HepG2 (cell line): Measurements from ENCODE around the gene ADH1C. TPM values are rescaled to one million over a fixed set of nuclear protein-coding genes. Genes with fewer than 3 reads are reported as not detected.

ENCODE experiments used
- ATAC-seq: fragments of 200-7000 bp; cut with Tn5 transposase; 3 replicates; pipeline ENCODE4 v1.9.1; 2020; ENCODE audit warnings: mild to moderate bottlenecking, moderate library complexity
- BruUV-seq: library from RNA; stranded (reverse); fragments of 400-500 nt; replicated peaks from 2 replicates; lab custom pipeline; 2021; lab: Mats Ljungman, UMichigan
- CTCF ChIA-PET: fragments of 300-600 bp; formaldehyde crosslinking; extraction: SDS; loops from one replicate; lab custom pipeline; 2021; ENCODE audit warnings: low total read pairs, inconsistent platforms, low intra/inter-chr PET ratio; lab: Yijun Ruan, JAX
- POLR2A ChIA-PET: fragments of 350-600 bp; sonication (Branson Sonifier 250); formaldehyde crosslinking; loops from one replicate; lab custom pipeline; 2020; ENCODE audit warnings: antibody characterized with exemption, inconsistent platforms; lab: Yijun Ruan, JAX
- DNase-seq: peaks from one replicate; pipeline ENCODE4 v3.0.0-alpha.2; 2015; ENCODE audit warnings: low spot score
- FAIRE-seq: peaks from 3 replicates; lab custom pipeline; 2011; peaks lifted over from hg19 to GRCh38; lab: Jason Lieb, UNC
- H2AFZ ChIP-seq: one replicate; pipeline ENCODE4 v1.6.1; 2011; ENCODE audit warnings: low read length, inconsistent platforms
- H3K27ac ChIP-seq: fragments of 300-600 bp; 3 replicates; pipeline ENCODE4 v1.8.0; 2011; ENCODE audit warnings: mixed run types, mild to moderate bottlenecking, mixed read lengths, low read length, inconsistent platforms; ENCODE audit not compliant: insufficient read depth; ENCODE audit errors: extremely low read length
- H3K27me3 ChIP-seq, 2 experiments: fragments of 200-600 bp in 1 of 2; 2 replicates in 1 of 2; 3 replicates in 1 of 2; pipeline versions ENCODE4 v1.6.0 to v1.8.0; 2011; ENCODE audit warnings: low read length in 2 of 2, mild to moderate bottlenecking in 2 of 2, moderate library complexity in 2 of 2, inconsistent platforms in 1 of 2; ENCODE audit not compliant: insufficient read depth in 2 of 2, control insufficient read depth in 1 of 2
- H3K36me3 ChIP-seq, 2 experiments: fragments of 200-600 bp in 1 of 2; replicated peaks in 1 of 2; 2 replicates in 1 of 2; 3 replicates in 1 of 2; pipeline versions ENCODE4 v1.5.1 to v1.8.0; 2011; ENCODE audit warnings: low read length in 2 of 2, inconsistent platforms in 1 of 2; ENCODE audit not compliant: insufficient read depth in 2 of 2, control insufficient read depth in 1 of 2
- H3K4me1 ChIP-seq: 2 replicates; pipeline ENCODE4 v1.5.1; 2012; ENCODE audit warnings: low read length, inconsistent platforms; ENCODE audit not compliant: insufficient read depth
- H3K4me2 ChIP-seq: 2 replicates; pipeline ENCODE4 v1.6.0; 2011; ENCODE audit warnings: low read depth, low read length, inconsistent platforms
- H3K4me3 ChIP-seq, 3 experiments: fragments of 200-600 bp in 1 of 3; sonication (generic), shearing (Covaris generic) in 1 of 3; replicated peaks in 1 of 3; 2 replicates each; pipeline ENCODE4 v1.5.1; 2011 to 2016; ENCODE audit warnings: low read length in 3 of 3, inconsistent platforms in 2 of 3, low read depth in 2 of 3, mild to moderate bottlenecking in 2 of 3, control low read depth in 1 of 3, mixed read lengths in 1 of 3; ENCODE audit not compliant: insufficient read depth in 1 of 3
- H3K79me2 ChIP-seq: one replicate; pipeline ENCODE4 v1.6.1; 2011; ENCODE audit warnings: low read length, inconsistent platforms; ENCODE audit not compliant: insufficient read depth
- H3K9ac ChIP-seq: 2 replicates; pipeline ENCODE4 v1.6.0; 2011; ENCODE audit warnings: mild to moderate bottlenecking, low read depth, low read length, inconsistent platforms; ENCODE audit not compliant: insufficient read depth
- H3K9me3 ChIP-seq: 2 replicates; pipeline ENCODE4 v1.5.1; 2012; ENCODE audit warnings: mild to moderate bottlenecking, low read length
- H4K20me1 ChIP-seq: 2 replicates; pipeline ENCODE4 v1.6.0; 2011; ENCODE audit warnings: inconsistent platforms, mild to moderate bottlenecking, low read length, moderate library complexity; ENCODE audit not compliant: insufficient read depth
- CHD2 ChIP-seq: IDR thresholded peaks from 2 replicates; pipeline ENCODE4 v1.6.1; 2011; ENCODE audit warnings: low read depth, low read length, improper control_type of control experiment
- DR1 ChIP-seq: sonication (generic); formaldehyde crosslinking; IDR thresholded peaks from 2 replicates; pipeline ENCODE4 v1.8.0; 2021; ENCODE audit warnings: mild to moderate bottlenecking, missing genetic modification reagents, inconsistent platforms
- FOXK1 ChIP-seq: sonication (generic); formaldehyde crosslinking; IDR thresholded peaks from 2 replicates; pipeline ENCODE4 v1.4.0; 2020; ENCODE audit warnings: low read depth, missing genetic modification reagents, borderline replicate concordance
- SOX5 ChIP-seq: IDR thresholded peaks from 2 replicates; pipeline ENCODE4 v1.6.1; 2016; ENCODE audit warnings: borderline replicate concordance
- ZNF788 ChIP-seq: sonication (generic); formaldehyde crosslinking; IDR thresholded peaks from 2 replicates; pipeline ENCODE4 v1.5.0; 2020; ENCODE audit warnings: mild to moderate bottlenecking, missing genetic modification reagents, borderline replicate concordance
- ZNF850 ChIP-seq: sonication (generic); formaldehyde crosslinking; conservative IDR thresholded peaks from 2 replicates; pipeline ENCODE4 v1.9.0; 2021; ENCODE audit warnings: mild to moderate bottlenecking, missing genetic modification reagents
- ZSCAN12 ChIP-seq: sonication (generic); formaldehyde crosslinking; IDR thresholded peaks from 2 replicates; pipeline ENCODE4 v1.9.0; 2021; ENCODE audit warnings: mild to moderate bottlenecking, missing genetic modification reagents
- WGBS: methylation state at CpG from one replicate; pipeline ENCODE4 v1.1.6; 2017; ENCODE audit warnings: low lambda C conversion rate; 5-methylcytosine and 5-hydroxymethylcytosine counted together
- in situ Hi-C: cut with HindIII; loops from 2 replicates; pipeline ENCODE4 v1.10.0; 2017; ENCODE audit warnings: low pct_unique_long_range_greater_than_20kb; ENCODE audit not compliant: extremely low pct_ligation_motif_present
- intact Hi-C: fragments of 100-400 bp; cut with micrococcal nuclease; formaldehyde crosslinking; loops from one replicate; pipeline ENCODE4 v1.10.0; 2022; ENCODE audit not compliant: unreplicated experiment
- polyA plus RNA-seq, 8 experiments: library from polyadenylated mRNA; depleted of rRNA in 3 of 8; stranded (reverse) in 7 of 8; unstranded in 1 of 8; fragments of >200 nt; fragmentation: Illumina TruSeq in 4 of 8; extraction: Trizol in 4 of 8; gene quantifications; 2 replicates each; pipeline versions ENCODE4 v1.2.1 to v1.2.3, GENCODE V29; 2011 to 2016; ENCODE audit warnings: low read depth in 4 of 8, missing spikeins in 1 of 8, mixed read lengths in 1 of 8; ENCODE audit not compliant: insufficient read depth in 1 of 8
- total RNA-seq, 5 experiments: library from RNA; depleted of rRNA; stranded (reverse); fragments of >200 nt; fragmentation: Illumina TruSeq; extraction: Trizol; gene quantifications; 2 replicates each; pipeline ENCODE4 v1.2.3, GENCODE V29; 2016; ENCODE audit warnings: low read depth in 1 of 5
- TF ChIP-seq, protein P1 (sequence below): sonication (generic); formaldehyde crosslinking; IDR thresholded peaks from 2 replicates; pipeline ENCODE4 v1.4.0; 2020; ENCODE audit warnings: mild to moderate bottlenecking, missing genetic modification reagents
- TF ChIP-seq, protein P2 (sequence below): sonication (generic); formaldehyde crosslinking; IDR thresholded peaks from 2 replicates; pipeline ENCODE4 v1.5.0; 2020; ENCODE audit warnings: mild to moderate bottlenecking, low read depth, missing genetic modification reagents, borderline replicate concordance

Gene ADH1C
- total and polyA plus RNA-seq, 2 of the 13 experiments (the other 11 are each of a cell fraction or from before 2014, with no cell fraction given): not detected

- no peak for TF ChIP-seq DR1 (CRISPR knock-in tag)
- no peak for TF ChIP-seq CHD2
- no peak for TF ChIP-seq ZNF788 (CRISPR knock-in tag)
- TF ChIP-seq FOXK1 (CRISPR knock-in tag): no peak
- TF ChIP-seq, protein P1, sequence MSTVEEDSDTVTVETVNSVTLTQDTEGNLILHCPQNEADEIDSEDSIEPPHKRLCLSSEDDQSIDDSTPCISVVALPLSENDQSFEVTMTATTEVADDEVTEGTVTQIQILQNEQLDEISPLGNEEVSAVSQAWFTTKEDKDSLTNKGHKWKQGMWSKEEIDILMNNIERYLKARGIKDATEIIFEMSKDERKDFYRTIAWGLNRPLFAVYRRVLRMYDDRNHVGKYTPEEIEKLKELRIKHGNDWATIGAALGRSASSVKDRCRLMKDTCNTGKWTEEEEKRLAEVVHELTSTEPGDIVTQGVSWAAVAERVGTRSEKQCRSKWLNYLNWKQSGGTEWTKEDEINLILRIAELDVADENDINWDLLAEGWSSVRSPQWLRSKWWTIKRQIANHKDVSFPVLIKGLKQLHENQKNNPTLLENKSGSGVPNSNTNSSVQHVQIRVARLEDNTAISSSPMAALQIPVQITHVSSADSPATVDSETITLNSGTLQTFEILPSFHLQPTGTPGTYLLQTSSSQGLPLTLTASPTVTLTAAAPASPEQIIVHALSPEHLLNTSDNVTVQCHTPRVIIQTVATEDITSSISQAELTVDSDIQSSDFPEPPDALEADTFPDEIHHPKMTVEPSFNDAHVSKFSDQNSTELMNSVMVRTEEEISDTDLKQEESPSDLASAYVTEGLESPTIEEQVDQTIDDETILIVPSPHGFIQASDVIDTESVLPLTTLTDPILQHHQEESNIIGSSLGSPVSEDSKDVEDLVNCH (CRISPR knock-in tag): no peak
Observed at GRCh38 chr4:99361268-99361898, 8.8 kb upstream of the ADH1C start (continued).

DNA sequence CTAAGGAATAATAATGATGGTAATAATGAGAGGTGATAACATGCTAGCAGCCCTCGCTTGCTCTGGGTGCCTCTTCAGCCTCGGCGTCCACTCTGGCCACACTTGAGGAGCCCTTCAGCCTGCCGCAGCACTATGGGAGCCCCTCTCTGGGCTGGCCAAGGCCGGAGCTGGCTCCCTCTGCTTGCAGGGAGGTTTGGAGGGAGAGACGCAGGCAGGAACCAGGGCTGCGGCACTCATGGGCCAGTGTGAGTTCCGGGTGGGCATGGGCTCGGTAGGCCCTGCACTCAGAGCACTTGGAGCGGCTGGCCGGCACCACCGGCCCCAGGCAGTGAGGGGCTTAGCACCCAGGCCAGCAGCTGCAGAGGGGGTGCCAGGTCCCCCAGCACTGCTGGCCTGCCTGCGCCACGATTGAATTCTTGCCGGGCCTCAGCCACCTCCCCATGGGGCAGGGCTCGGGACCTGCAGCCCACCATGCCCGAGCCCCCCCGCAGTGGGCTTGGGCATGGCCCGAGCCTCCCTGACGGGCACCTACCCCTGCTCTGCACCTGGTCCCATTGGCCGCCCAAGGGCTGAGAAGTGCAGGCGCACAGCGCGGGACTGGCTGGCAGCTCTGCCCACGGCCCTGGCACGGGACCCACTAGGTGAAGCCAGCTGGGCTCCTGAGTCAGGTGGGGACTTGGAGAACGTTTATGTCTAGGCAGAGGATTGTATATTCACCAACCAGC lies 7.1 kb upstream of the ADH1C start:
- no TSS peak for BruUV-seq
- intact Hi-C loops: no loop called here
- no peak overlapping the region for H3K4me2 ChIP-seq
- no peak for ATAC-seq
- no peak overlapping the region for H3K27ac ChIP-seq
- WGBS: 62% methylated on average over 10 of the region's 27 CpGs
- in situ Hi-C loops: no loop called here
- ChIA-PET CTCF (no interaction called here), POLR2A (no interaction called here)
- TF ChIP-seq ZNF850: peak; percentile 96
- TF ChIP-seq ZSCAN12 (CRISPR knock-in tag): no peak
- no peak for TF ChIP-seq SOX5 (CRISPR knock-in tag)
- TF ChIP-seq, protein P2, sequence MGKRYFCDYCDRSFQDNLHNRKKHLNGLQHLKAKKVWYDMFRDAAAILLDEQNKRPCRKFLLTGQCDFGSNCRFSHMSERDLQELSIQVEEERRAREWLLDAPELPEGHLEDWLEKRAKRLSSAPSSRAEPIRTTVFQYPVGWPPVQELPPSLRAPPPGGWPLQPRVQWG (CRISPR knock-in tag): no peak
- H3K4me3 ChIP-seq: no peak overlapping the region
- no peaks in the 10 kb centered on the region for H3K36me3 ChIP-seq
- H3K27me3 ChIP-seq: no peaks in the 10 kb centered on the region
- H4K20me1 ChIP-seq: no peaks in the 10 kb centered on the region
- H3K9me3 ChIP-seq: no peaks in the 10 kb centered on the region
- DNase-seq: no peak
- FAIRE-seq: no peak
- H3K9ac ChIP-seq: no peak overlapping the region
- no peaks in the 10 kb centered on the region for H3K4me1 ChIP-seq
- H3K79me2 ChIP-seq: no peaks in the 10 kb centered on the region
- no peak overlapping the region for H2AFZ ChIP-seq
